Suprapubic skin (tissue), 4 donors: ENCODE measurements around the gene MARCHF11. TPM values are rescaled to one million over a fixed set of nuclear protein-coding genes. Genes with fewer than 3 reads are reported as not detected.

Source experiments
- DNase-seq, 2 donors: peaks; one replicate each; pipeline ENCODE4 v3.0.0-alpha.2; 2019; ENCODE audit warnings: low spot score in 2 of 2
- H3K27ac ChIP-seq: fragments of 200-600 bp; sonication (generic); one replicate; pipeline ENCODE4 v1.5.1; 2019
- H3K27me3 ChIP-seq: fragments of 200-600 bp; sonication (generic); one replicate; pipeline ENCODE4 v1.5.1; 2019
- H3K36me3 ChIP-seq: fragments of 200-600 bp; sonication (generic); one replicate; pipeline ENCODE4 v1.5.1; 2019
- H3K4me1 ChIP-seq: fragments of 200-600 bp; sonication (generic); one replicate; pipeline ENCODE4 v1.5.1; 2019
- H3K4me3 ChIP-seq: fragments of 200-600 bp; sonication (generic); one replicate; pipeline ENCODE4 v1.5.1; 2019; ENCODE audit warnings: mild to moderate bottlenecking
- H3K9me3 ChIP-seq: fragments of 200-600 bp; sonication (generic); one replicate; pipeline ENCODE4 v1.5.1; 2019
- EP300 ChIP-seq: sonication (generic); formaldehyde crosslinking; IDR thresholded peaks from one replicate; pipeline ENCODE4 v1.6.1; 2017; ENCODE audit warnings: antibody characterized with exemption
- POLR2A ChIP-seq, 2 donors: fragments of 450-650 bp; IDR thresholded peaks; one replicate each; pipeline ENCODE4 v1.6.1; 2017; ENCODE audit warnings: antibody characterized with exemption in 2 of 2, mild to moderate bottlenecking in 2 of 2, moderate library complexity in 2 of 2
- POLR2AphosphoS5 ChIP-seq, 3 donors: sonication (generic); formaldehyde crosslinking; IDR thresholded peaks; one replicate each; pipeline ENCODE4 v1.6.1; 2017; ENCODE audit warnings: antibody characterized with exemption in 3 of 3
- WGBS: methylation state at CpG from one replicate; pipeline ENCODE4 v1.1.5; 2018; 5-methylcytosine and 5-hydroxymethylcytosine counted together
- total RNA-seq, 4 donors: library from RNA; depleted of rRNA; stranded (reverse); fragments of >200 nt; gene quantifications; one replicate each; pipeline ENCODE4 v1.1.0, GENCODE V29; 2016
- TF ChIP-seq, protein P1 (sequence below), 2 donors: fragments of 200-600 bp in 1 of 2; fragments of 450-650 bp in 1 of 2; sonication (generic) in 1 of 2; IDR thresholded peaks; one replicate each; pipeline ENCODE4 v1.5.1; 2016 to 2019; ENCODE audit warnings: antibody characterized with exemption in 2 of 2, mild to moderate bottlenecking in 1 of 2, moderate library complexity in 1 of 2

The MARCHF11 gene
- total RNA-seq, 4 donors from 2014 or later, result not detected

DNA sequence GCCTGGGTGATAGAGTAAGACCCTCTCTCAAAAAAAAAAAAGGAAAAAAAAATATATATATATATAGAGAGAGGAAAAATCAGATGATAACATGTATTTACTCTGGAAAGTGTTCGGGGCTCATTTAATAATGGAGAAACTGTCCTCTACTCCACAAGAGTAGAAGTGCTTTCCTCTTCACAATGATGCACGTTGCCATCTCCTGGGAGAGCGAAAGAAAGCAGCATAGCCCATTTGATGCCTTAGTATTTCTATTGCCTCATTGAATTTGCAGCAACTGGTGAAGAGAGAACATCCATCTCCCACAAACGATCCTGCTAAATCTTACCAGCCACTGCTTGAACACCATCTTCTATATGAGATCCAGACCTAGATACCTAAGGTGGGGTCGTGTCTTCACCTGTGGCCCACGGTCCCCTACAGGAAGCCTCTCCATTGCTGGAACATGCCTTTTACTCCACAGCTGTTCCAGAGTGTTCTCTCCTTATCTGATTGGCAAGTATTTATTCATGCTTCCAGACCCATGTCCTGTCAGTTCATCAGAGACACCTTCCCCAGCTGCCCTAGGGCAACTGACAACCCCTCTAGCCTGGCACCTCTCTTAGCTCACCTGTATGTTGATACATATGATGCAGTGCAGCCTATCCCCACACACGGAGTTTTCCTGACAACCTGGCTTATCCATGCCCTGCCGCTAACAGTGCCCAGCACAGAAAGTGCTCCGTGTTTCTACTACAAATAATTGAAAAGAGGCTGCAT lies 115.3 kb downstream of the MARCHF11 start:
- Histone ChIP-seq H3K27me3 (no peaks in the 10 kb centered on the region), H3K27ac (no peak overlapping the region)
- 60% methylated on average over 9 of the region's 9 CpGs for WGBS

GRCh38 chr5:16061163-16061562 lies 118.4 kb downstream of the MARCHF11 start:
- no peaks in the 10 kb centered on the region for H3K36me3 ChIP-seq
- TF ChIP-seq EP300, result no peak
- no peak for TF ChIP-seq POLR2A (IDR thresholded peaks at IDR 0.05)
- TF ChIP-seq POLR2AphosphoS5 (IDR thresholded peaks at IDR 0.05), result no peak
- TF ChIP-seq, protein P1, sequence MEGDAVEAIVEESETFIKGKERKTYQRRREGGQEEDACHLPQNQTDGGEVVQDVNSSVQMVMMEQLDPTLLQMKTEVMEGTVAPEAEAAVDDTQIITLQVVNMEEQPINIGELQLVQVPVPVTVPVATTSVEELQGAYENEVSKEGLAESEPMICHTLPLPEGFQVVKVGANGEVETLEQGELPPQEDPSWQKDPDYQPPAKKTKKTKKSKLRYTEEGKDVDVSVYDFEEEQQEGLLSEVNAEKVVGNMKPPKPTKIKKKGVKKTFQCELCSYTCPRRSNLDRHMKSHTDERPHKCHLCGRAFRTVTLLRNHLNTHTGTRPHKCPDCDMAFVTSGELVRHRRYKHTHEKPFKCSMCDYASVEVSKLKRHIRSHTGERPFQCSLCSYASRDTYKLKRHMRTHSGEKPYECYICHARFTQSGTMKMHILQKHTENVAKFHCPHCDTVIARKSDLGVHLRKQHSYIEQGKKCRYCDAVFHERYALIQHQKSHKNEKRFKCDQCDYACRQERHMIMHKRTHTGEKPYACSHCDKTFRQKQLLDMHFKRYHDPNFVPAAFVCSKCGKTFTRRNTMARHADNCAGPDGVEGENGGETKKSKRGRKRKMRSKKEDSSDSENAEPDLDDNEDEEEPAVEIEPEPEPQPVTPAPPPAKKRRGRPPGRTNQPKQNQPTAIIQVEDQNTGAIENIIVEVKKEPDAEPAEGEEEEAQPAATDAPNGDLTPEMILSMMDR (IDR thresholded peaks at IDR 0.05), result no peak
- DNase-seq, result no peak
- no peaks in the 10 kb centered on the region for H3K4me1 ChIP-seq
- H3K9me3 ChIP-seq, result no peaks in the 10 kb centered on the region
- H3K27ac ChIP-seq, result no peak overlapping the region
- no peak overlapping the region for H3K4me3 ChIP-seq
- no peaks in the 10 kb centered on the region for H3K27me3 ChIP-seq
- WGBS, result 70% methylated on average over 3 of the region's 3 CpGs

More for the DNA sequence above, 115.3 kb downstream of the MARCHF11 start:
- Histone ChIP-seq H3K4me3 (no peak overlapping the region), H3K9me3 (no peaks in the 10 kb centered on the region), H3K4me1 (no peaks in the 10 kb centered on the region), H3K36me3 (no peaks in the 10 kb centered on the region)
- TF ChIP-seq POLR2AphosphoS5 (IDR thresholded peaks at IDR 0.05) (no peak), EP300 (no peak), POLR2A (IDR thresholded peaks at IDR 0.05) (no peak)
- TF ChIP-seq, protein P1 (IDR thresholded peaks at IDR 0.05), result no peak
- no peak for DNase-seq

- no peaks in the 10 kb centered on the region for H3K9me3 ChIP-seq
- no peak overlapping the region for H3K4me3 ChIP-seq
- 6% methylated on average over 1 of the region's 1 CpG for WGBS
- H3K36me3 ChIP-seq, result no peaks in the 10 kb centered on the region
- H3K4me1 ChIP-seq, result no peaks in the 10 kb centered on the region
- H3K27ac ChIP-seq, result no peak overlapping the region
- no peak for TF ChIP-seq POLR2AphosphoS5 (IDR thresholded peaks at IDR 0.05)
- TF ChIP-seq POLR2A (IDR thresholded peaks at IDR 0.05), result no peak
- TF ChIP-seq, protein P1 (IDR thresholded peaks at IDR 0.05), result no peak
- TF ChIP-seq EP300, result no peak
- H3K27me3 ChIP-seq, result no peaks in the 10 kb centered on the region
- DNase-seq, result no peak
Measured at GRCh38 chr5:16057277-16057676, 122.3 kb downstream of the MARCHF11 start.

DNA sequence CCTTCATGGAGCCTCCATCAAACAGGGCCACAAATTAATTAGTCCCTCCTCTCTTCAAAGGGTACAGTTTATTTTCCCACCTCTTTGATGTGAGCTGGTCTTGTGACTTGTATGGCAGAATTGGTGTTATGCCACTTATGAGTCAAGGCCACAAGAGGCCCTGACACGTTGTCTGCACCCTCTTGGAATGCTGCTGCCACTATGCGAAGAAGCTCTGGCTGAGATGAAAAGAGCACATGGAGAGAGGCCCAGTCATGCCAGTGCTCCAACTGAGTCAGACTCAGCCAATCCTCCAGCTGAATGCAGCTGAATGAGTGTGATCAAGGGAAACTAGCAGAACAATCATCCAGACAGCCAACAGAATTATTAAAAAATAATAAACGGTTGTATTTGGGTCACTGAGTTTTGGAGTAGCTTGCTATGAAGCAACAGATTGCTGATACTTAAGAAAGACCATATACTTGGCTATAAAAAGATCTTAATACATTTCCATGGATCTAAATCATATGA lies 128.3 kb downstream of the MARCHF11 start:
- H3K9me3 ChIP-seq, result peaks cover 3% of the 10 kb centered on the region
- TF ChIP-seq POLR2A (IDR thresholded peaks at IDR 0.05) (no peak), EP300 (no peak), POLR2AphosphoS5 (IDR thresholded peaks at IDR 0.05) (no peak)
- TF ChIP-seq, protein P1 (IDR thresholded peaks at IDR 0.05), result no peak
- no peak for DNase-seq
- no peaks in the 10 kb centered on the region for H3K4me1 ChIP-seq
- no peak overlapping the region for H3K4me3 ChIP-seq
- no peaks in the 10 kb centered on the region for H3K27me3 ChIP-seq
- no peak overlapping the region for H3K27ac ChIP-seq
- WGBS, result 36% methylated on average over 3 of the region's 3 CpGs
- no peaks in the 10 kb centered on the region for H3K36me3 ChIP-seq

- no peaks in the 10 kb centered on the region for H3K36me3 ChIP-seq
- no peak for DNase-seq
- no peak overlapping the region for H3K4me3 ChIP-seq
- TF ChIP-seq POLR2AphosphoS5 (IDR thresholded peaks at IDR 0.05) (no peak), POLR2A (IDR thresholded peaks at IDR 0.05) (no peak), EP300 (no peak)
- TF ChIP-seq, protein P1 (IDR thresholded peaks at IDR 0.05), result no peak
- no peak overlapping the region for H3K27ac ChIP-seq
- H3K4me1 ChIP-seq, result no peaks in the 10 kb centered on the region
- no peaks in the 10 kb centered on the region for H3K27me3 ChIP-seq
- peaks cover 3% of the 10 kb centered on the region for H3K9me3 ChIP-seq
- 88% methylated on average over 1 of the region's 1 CpG for WGBS
Measured at GRCh38 chr5:16050414-16050813, 129.2 kb downstream of the MARCHF11 start.
